Heart right ventricle (tissue), 16 donors: Measurements from ENCODE around the gene GRIK5. TPM values are rescaled to one million over a fixed set of nuclear protein-coding genes. Genes with fewer than 3 reads are reported as not detected.
"Not testable (repeated sequence)": the region's sequence is repeated elsewhere in the genome, so short reads cannot be mapped to it uniquely, and the experiment has no call there.

ENCODE experiments used
- ATAC-seq, 8 donors: fragments of 200-7000 bp; cut with Tn5 transposase; one replicate each; pipeline ENCODE4 v1.9.1; 2020; ENCODE audit warnings: mild to moderate bottlenecking in 8 of 8, moderate library complexity in 8 of 8, moderate number of reproducible peaks in 1 of 8
- DNase-seq, 2 donors: peaks; one replicate each; pipeline ENCODE4 v3.0.0-alpha.2; 2020
- H3K27ac ChIP-seq, 10 donors: fragments of 200-600 bp; sonication (generic) in 2 of 10; one replicate each; pipeline versions ENCODE4 v1.5.0 to v1.8.0; 2020 to 2022; ENCODE audit warnings: mild to moderate bottlenecking in 3 of 10
- H3K27me3 ChIP-seq, 7 donors: fragments of 200-600 bp; one replicate each; pipeline ENCODE4 v1.8.0; 2021 to 2022; ENCODE audit warnings: mild to moderate bottlenecking in 2 of 7
- H3K36me3 ChIP-seq, 9 donors: fragments of 200-600 bp; sonication (generic) in 1 of 9; one replicate each; pipeline versions ENCODE4 v1.5.0 to v1.8.0; 2020 to 2022; ENCODE audit warnings: mild to moderate bottlenecking in 2 of 9
- H3K4me1 ChIP-seq, 9 donors: fragments of 200-600 bp; sonication (generic) in 1 of 9; one replicate each; pipeline versions ENCODE4 v1.5.0 to v1.8.0; 2020 to 2022; ENCODE audit warnings: mild to moderate bottlenecking in 4 of 9
- H3K4me3 ChIP-seq, 10 donors: fragments of 200-600 bp; sonication (generic) in 2 of 10; one replicate each; pipeline versions ENCODE4 v1.5.0 to v1.8.0; 2020 to 2022; ENCODE audit warnings: mild to moderate bottlenecking in 7 of 10, moderate library complexity in 2 of 10
- H3K9me3 ChIP-seq, 11 donors: fragments of 200-600 bp in 10 of 11; sonication (generic) in 2 of 11; one replicate each; pipeline versions ENCODE4 v1.5.0 to v1.8.0; 2013 to 2022; ENCODE audit warnings: mild to moderate bottlenecking in 2 of 11, control low read depth in 1 of 11, moderate library complexity in 1 of 11
- WGBS, 2 donors: extraction: QIAGEN DNeasy Blood & Tissue Kit; methylation state at CpG; one replicate each; pipeline ENCODE4 v1.1.7; 2013; ENCODE audit warnings: inconsistent platforms in 1 of 2; 5-methylcytosine and 5-hydroxymethylcytosine counted together
- intact Hi-C, 10 donors: fragments of 100-400 bp; cut with DNase I; formaldehyde crosslinking; loops; one replicate each; pipeline versions ENCODE4 v1.11.1 to v1.14.2; 2022
- polyA plus RNA-seq, 2 donors: library from polyadenylated mRNA; stranded (reverse); fragments of 200-250 nt; gene quantifications; one replicate each; pipeline ENCODE4 v1.2.3, GENCODE V29; 2013
- total RNA-seq, 10 donors: library from RNA; stranded (reverse); fragmentation: NEBNext Ultra II Directional in 3 of 10; extraction: Animal tissue kit (Norgen Biotek cat#: 25700) in 3 of 10; gene quantifications; one replicate each; pipeline versions ENCODE4 v1.2.1 to v1.2.4, GENCODE V29; 2021 to 2023
- TF ChIP-seq, protein P1 (sequence below), 9 donors: fragments of 200-600 bp; sonication (generic) in 2 of 9; IDR thresholded peaks; one replicate each; pipeline versions ENCODE4 v1.5.0 to v1.8.0; 2021 to 2022; ENCODE audit warnings: antibody characterized with exemption in 9 of 9, mild to moderate bottlenecking in 5 of 9, moderate library complexity in 1 of 9
- donor health status: Arrhythmogenic right ventricular cardiomyopathy.
- donor health status: ischemic (EF 13 %, LVEDD 7.1; RV severe dilation, severe dysfunction).
- donor health status: healthy with polysubstance abuse.
- donor health status: DM: no; HTN: yes; CAD: no.
- donor health status: DM: no; HTN: no; CAD: no.
- donor health status: ischemic (EF 25% LVEDD 6.9; RV normal size, moderate dysfunction).
- donor health status: ischemic (EF 25% LVEDD 5.7; RV mildly dilated, moderate dysfunction).
- donor health status: healthy.
- donor health status: DM: yes; HTN: yes; CAD: no.
- donor health status: Ischemic cardiomyopathy.
- donor health status: ischemic (EF 35%, LVEDD 5.7; RV mildly dilated, moderate dysfunction).
- donor health status: nonischemic (EF 11% LVEDD 7.7; RV severe dilation, severe dysfunction).
- donor health status: DM: yes; HTN: yes; CAD: no.
- donor health status: PGD.
- donor health status: ischemic (EF 29% LVEDD 5.4; RV normal size, mild dysfunction).
- donor health status: nonischemic (EF 23%, LVEDD 6.1; RV moderate dilation, normal function).

GRIK5 gene
- total and polyA plus RNA-seq, 12 donors = 0.35 to 9.3 (median 2.9) TPM

DNA sequence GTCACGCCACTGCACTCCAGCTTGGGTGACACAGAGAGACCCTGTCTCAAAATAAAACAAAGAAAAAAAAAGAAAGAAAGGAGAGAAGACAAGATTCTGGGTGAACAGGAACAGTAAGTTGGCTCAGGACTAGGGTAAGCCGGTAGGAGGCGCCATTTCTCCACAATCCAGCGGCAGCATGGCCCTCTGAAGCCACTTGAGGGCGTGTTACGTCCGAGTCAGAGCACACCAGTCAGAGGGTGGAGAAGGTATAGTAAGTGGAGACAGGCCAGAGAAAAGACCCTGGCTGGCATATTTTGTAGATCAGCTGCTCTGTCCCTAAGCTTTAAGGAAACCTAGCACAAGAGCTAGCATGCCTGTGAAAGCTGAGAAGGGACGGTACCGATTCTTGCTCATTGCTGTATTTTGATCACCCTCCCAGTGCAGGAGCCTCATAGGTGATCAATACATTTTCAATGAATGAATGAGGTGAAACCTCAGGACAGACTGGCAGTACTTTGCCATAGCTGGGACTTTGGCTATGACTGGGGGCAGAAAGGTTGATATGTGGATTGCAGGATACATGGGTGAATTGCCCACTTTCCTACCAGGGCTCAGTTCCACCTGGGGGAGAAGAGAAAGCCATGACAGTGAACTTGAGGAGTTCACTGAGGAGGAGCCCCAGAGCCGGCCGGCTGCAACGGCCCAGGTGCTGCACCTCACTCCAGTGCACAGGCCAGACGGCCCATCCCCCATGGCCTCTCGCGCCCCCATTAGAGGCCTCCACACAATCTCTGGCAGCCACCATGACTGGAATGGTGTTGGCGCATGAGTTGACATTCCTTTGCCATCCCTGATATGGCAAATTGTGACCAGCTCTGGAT is 38.8 kb upstream of the GRIK5 start:
- DNase-seq (peak; percentile 68 to 72), ATAC-seq (peak; percentile 61 to 86 (median 81))
- H3K9me3 ChIP-seq = no peaks in the 10 kb centered on the region
- H3K27me3 ChIP-seq = peaks cover 0 to 26% (median 6%) of the 10 kb centered on the region in 7 donors
- TF ChIP-seq, protein P1, sequence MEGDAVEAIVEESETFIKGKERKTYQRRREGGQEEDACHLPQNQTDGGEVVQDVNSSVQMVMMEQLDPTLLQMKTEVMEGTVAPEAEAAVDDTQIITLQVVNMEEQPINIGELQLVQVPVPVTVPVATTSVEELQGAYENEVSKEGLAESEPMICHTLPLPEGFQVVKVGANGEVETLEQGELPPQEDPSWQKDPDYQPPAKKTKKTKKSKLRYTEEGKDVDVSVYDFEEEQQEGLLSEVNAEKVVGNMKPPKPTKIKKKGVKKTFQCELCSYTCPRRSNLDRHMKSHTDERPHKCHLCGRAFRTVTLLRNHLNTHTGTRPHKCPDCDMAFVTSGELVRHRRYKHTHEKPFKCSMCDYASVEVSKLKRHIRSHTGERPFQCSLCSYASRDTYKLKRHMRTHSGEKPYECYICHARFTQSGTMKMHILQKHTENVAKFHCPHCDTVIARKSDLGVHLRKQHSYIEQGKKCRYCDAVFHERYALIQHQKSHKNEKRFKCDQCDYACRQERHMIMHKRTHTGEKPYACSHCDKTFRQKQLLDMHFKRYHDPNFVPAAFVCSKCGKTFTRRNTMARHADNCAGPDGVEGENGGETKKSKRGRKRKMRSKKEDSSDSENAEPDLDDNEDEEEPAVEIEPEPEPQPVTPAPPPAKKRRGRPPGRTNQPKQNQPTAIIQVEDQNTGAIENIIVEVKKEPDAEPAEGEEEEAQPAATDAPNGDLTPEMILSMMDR (IDR thresholded peaks at IDR 0.05) = peak; percentile 71 to 100 (median 90)
- intact Hi-C loops = loop anchor here in 3 of 10 donors (2.0 to 5.0 kb wide), 2 partner anchors 74 to 76 kb away; no protein-coding TSS in a partner anchor
- peaks cover 0 to 32% (median 10%) of the 10 kb centered on the region in 9 donors for H3K4me1 ChIP-seq
- 20 to 25% methylated on average over 16 of the region's 16 CpGs for WGBS, 2 donors
- no peak overlapping the region for H3K4me3 ChIP-seq
- no peak overlapping the region for H3K27ac ChIP-seq
- peaks cover 0 to 3% (median 0%) of the 10 kb centered on the region in 9 donors for H3K36me3 ChIP-seq

DNA sequence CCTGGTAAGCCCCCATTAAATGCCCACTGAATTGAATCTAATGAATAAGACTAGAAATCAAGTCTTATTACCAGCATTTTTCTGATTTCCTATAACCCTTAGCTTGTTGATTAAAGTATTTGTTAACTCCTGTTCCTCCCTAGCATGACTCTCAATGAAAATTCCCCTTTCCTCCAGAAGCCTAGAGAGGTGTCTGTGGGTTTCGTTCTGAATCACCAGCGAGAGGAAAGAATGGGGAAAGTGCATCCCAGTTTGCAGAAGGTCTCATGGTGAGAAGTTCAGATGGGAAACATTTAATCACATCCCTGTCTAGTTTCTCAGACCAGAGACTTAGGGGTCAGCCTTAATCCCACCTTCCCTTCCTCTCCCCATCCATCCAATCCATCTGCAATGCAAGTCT is 35.4 kb upstream of the GRIK5 start:
- ATAC-seq (no peak), DNase-seq (no peak)
- intact Hi-C loops = loop anchor here in 1 of 10 donors (5.0 kb wide), 1 partner anchor 77 kb away; no protein-coding TSS in a partner anchor
- Histone ChIP-seq H3K4me1 (peaks cover 0 to 17% (median 6%) of the 10 kb centered on the region in 9 donors), H3K36me3 (peaks cover 0 to 3% (median 0%) of the 10 kb centered on the region in 9 donors), H3K27me3 (peaks cover 0 to 26% (median 6%) of the 10 kb centered on the region in 7 donors), H3K9me3 (no peaks in the 10 kb centered on the region), H3K4me3 (no peak overlapping the region), H3K27ac (no peak overlapping the region)
- WGBS, 2 donors = 70 to 82% methylated on average over 2 of the region's 2 CpGs
- TF ChIP-seq, protein P1 (IDR thresholded peaks at IDR 0.05) = no peak

- Histone ChIP-seq H3K36me3 (peaks cover 0 to 17% (median 0%) of the 10 kb centered on the region in 9 donors), H3K4me3 (no peak overlapping the region), H3K4me1 (no peaks in the 10 kb centered on the region), H3K9me3 (no peaks in the 10 kb centered on the region), H3K27me3 (peaks cover 0 to 26% (median 6%) of the 10 kb centered on the region in 7 donors), H3K27ac (no peak overlapping the region)
- DNase-seq = no peak
- ATAC-seq = no peak
- WGBS, 2 donors = 83 to 87% methylated on average over 2 of the region's 2 CpGs
- intact Hi-C loops = no loop called here
- TF ChIP-seq, protein P1 (IDR thresholded peaks at IDR 0.05) = no peak
These were observed 32.9 kb upstream of the GRIK5 start for GRCh38 chr19:42102877-42103276.

DNA sequence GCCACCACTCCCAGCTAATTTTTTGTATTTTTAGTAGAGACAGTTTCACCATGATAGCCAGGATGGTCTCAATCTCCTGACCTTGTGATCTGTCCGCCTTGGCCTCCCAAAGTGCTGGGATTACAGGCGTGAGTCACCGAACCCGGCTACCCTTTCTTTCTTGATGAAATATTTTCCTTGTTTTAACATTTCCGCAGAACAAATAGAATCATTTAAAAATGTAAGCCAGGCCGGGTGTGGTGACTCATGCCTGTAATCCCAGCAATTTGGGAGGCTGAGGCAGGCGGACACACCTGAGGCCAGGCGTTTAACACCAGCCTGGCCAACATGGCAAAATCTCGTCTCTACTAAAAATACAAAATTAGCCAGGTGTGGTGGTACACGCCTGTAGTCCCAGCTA is 30.2 kb upstream of the GRIK5 start:
- H3K9me3 ChIP-seq, intact Hi-C loops, ATAC-seq, H3K4me1 ChIP-seq, DNase-seq, H3K4me3 ChIP-seq, H3K27ac ChIP-seq: not testable (repeated sequence)
- Histone ChIP-seq H3K27me3 (peaks cover 0 to 27% (median 19%) of the 10 kb centered on the region in 7 donors), H3K36me3 (peaks cover 0 to 31% (median 0%) of the 10 kb centered on the region in 9 donors)
- WGBS, 2 donors = 92 to 95% methylated on average over 10 of the region's 10 CpGs
